Measurements from ENCODE around the gene CALD1.

GRCh38 chr7:134899729-134900128 lies 120.3 kb downstream of the CALD1 start:
- TF ChIP-seq, protein P1, sequence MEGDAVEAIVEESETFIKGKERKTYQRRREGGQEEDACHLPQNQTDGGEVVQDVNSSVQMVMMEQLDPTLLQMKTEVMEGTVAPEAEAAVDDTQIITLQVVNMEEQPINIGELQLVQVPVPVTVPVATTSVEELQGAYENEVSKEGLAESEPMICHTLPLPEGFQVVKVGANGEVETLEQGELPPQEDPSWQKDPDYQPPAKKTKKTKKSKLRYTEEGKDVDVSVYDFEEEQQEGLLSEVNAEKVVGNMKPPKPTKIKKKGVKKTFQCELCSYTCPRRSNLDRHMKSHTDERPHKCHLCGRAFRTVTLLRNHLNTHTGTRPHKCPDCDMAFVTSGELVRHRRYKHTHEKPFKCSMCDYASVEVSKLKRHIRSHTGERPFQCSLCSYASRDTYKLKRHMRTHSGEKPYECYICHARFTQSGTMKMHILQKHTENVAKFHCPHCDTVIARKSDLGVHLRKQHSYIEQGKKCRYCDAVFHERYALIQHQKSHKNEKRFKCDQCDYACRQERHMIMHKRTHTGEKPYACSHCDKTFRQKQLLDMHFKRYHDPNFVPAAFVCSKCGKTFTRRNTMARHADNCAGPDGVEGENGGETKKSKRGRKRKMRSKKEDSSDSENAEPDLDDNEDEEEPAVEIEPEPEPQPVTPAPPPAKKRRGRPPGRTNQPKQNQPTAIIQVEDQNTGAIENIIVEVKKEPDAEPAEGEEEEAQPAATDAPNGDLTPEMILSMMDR (IDR thresholded peaks at IDR 0.05; ENCODE audit: borderline replicate concordance, extremely low read depth, low read length, poor library complexity, severe bottlenecking): no peak
- no peak for TF ChIP-seq EZH2 (IDR thresholded peaks at IDR 0.05; ENCODE audit: borderline replicate concordance, low read depth, low read length, severe bottlenecking)

Data from DND-41 (cell line).